OCI-LY1 (cell line): ENCODE measurements around the gene ERICH6.

Source experiments
- H2AFZ ChIP-seq: fragments of 200-600 bp; sonication (generic), shearing (Covaris generic); 2 replicates; pipeline ENCODE4 v1.6.0; 2014; ENCODE audit warnings: antibody characterized with exemption, mild to moderate bottlenecking, low read length
- H3F3A ChIP-seq: fragments of 200-600 bp; sonication (generic), shearing (Covaris generic); 2 replicates; pipeline ENCODE4 v1.6.0; 2014; ENCODE audit warnings: mild to moderate bottlenecking, antibody characterized with exemption, low read length, moderate library complexity; ENCODE audit not compliant: insufficient read depth
- H3K27ac ChIP-seq: fragments of 200-600 bp; sonication (generic); 2 replicates; pipeline ENCODE4 v1.5.1; 2014; ENCODE audit warnings: low read length, mixed run types, mild to moderate bottlenecking, low read depth; ENCODE audit not compliant: poor library complexity, severe bottlenecking
- H3K27me3 ChIP-seq: fragments of 200-600 bp; sonication (generic); 2 replicates; pipeline ENCODE4 v1.6.0; 2014; ENCODE audit warnings: antibody characterized with exemption, mild to moderate bottlenecking, low read length, moderate library complexity; ENCODE audit not compliant: insufficient read depth
- H3K36me3 ChIP-seq: fragments of 200-600 bp; sonication (generic); 2 replicates; pipeline ENCODE4 v1.6.1; 2014; ENCODE audit warnings: mild to moderate bottlenecking, antibody characterized with exemption, low read length, moderate library complexity, mixed read lengths; ENCODE audit not compliant: insufficient read depth
- H3K4me1 ChIP-seq: fragments of 200-600 bp; sonication (generic); 2 replicates; pipeline ENCODE4 v1.5.1; 2014; ENCODE audit warnings: mild to moderate bottlenecking, low read length, moderate library complexity; ENCODE audit not compliant: insufficient read depth, severe bottlenecking
- H3K4me2 ChIP-seq: fragments of 200-600 bp; sonication (generic), shearing (Covaris generic); 2 replicates; pipeline ENCODE4 v1.6.1; 2014; ENCODE audit warnings: low read length
- H3K4me3 ChIP-seq: fragments of 200-600 bp; sonication (generic); 2 replicates; pipeline ENCODE4 v1.5.1; 2014; ENCODE audit warnings: low read length, low read depth, mild to moderate bottlenecking, mixed read lengths; ENCODE audit not compliant: poor library complexity, severe bottlenecking
- H3K79me2 ChIP-seq: fragments of 200-600 bp; shearing (Covaris generic); 2 replicates; pipeline ENCODE4 v1.6.1; 2016; ENCODE audit warnings: mixed run types, low read length, mixed read lengths; ENCODE audit not compliant: insufficient read depth
- H3K9ac ChIP-seq: fragments of 200-600 bp; sonication (generic), shearing (Covaris generic); 2 replicates; pipeline ENCODE4 v1.6.1; 2014; ENCODE audit warnings: mild to moderate bottlenecking, low read length, mixed read lengths
- H3K9me2 ChIP-seq: fragments of 200-600 bp; sonication (generic), shearing (Covaris generic); 2 replicates; pipeline ENCODE4 v1.6.1; 2014; ENCODE audit warnings: low read depth, mild to moderate bottlenecking, low read length, mixed read lengths
- H3K9me3 ChIP-seq: fragments of 200-600 bp; shearing (Covaris generic); 2 replicates; pipeline ENCODE4 v1.6.1; 2014; ENCODE audit warnings: low read length, mixed read lengths
- H4K20me1 ChIP-seq: fragments of 200-600 bp; sonication (generic), shearing (Covaris generic); 2 replicates; pipeline ENCODE4 v1.6.0; 2016; ENCODE audit warnings: mild to moderate bottlenecking, low read length; ENCODE audit not compliant: insufficient read depth
- CTCF ChIP-seq: fragments of 200-600 bp; sonication (generic), shearing (Covaris generic); IDR thresholded peaks from 2 replicates; pipeline ENCODE4 v1.5.1; 2017; ENCODE audit warnings: mild to moderate bottlenecking, antibody characterized with exemption, low read length, moderate library complexity, mixed read lengths
- EZH2 ChIP-seq: fragments of 200-600 bp; sonication (generic), shearing (Covaris generic); IDR thresholded peaks from 2 replicates; pipeline ENCODE4 v1.8.0; 2017; ENCODE audit warnings: borderline replicate concordance, mixed run types, mild to moderate bottlenecking, antibody characterized with exemption, low read length, moderate library complexity, mixed read lengths

Gene ERICH6

DNA sequence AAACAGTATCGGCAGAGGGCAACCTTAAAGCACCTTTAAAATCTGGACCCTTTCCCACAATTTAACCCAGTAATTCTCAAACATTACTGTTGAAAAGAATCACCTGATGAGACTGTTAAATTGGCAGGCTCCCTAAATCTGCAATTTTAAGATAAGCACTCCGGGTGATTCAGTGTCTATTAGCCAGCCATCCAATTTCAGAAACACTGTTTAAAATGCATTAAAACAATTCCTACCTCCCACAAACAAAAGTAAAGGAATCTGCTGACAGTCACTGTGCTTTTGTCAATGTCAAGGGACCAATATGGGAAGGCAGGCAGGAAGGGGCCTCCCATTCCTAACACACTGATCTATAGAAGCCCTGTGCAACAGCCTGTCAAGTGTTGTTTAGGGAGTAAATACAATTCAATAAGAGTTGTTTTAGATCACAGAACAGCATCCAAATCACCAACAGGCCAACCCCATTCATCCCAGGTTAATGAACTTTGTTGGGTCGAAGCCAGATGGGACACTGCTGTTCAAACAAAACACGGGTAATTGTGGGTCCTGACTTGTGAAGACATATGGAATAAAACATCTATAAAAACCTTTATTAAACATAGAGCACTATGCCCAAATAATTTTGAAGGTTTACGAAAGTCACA lies 37.9 kb upstream of the ERICH6 start:
- Histone ChIP-seq H3K36me3 (peaks cover 32% of the 10 kb centered on the region), H3K27me3 (no peaks in the 10 kb centered on the region), H3F3A (no peaks in the 10 kb centered on the region; the same call in 1 of the 2 replicates), H3K79me2 (peaks cover 34% of the 10 kb centered on the region), H2AFZ (no peak overlapping the region), H3K9me2 (no peaks in the 10 kb centered on the region), H3K9ac (no peak overlapping the region), H3K9me3 (no peaks in the 10 kb centered on the region), H4K20me1 (no peaks in the 10 kb centered on the region), H3K27ac (peak overlapping the region; percentile 87), H3K4me3 (no peak overlapping the region), H3K4me2 (no peak overlapping the region), H3K4me1 (peaks cover 86% of the 10 kb centered on the region)
- TF ChIP-seq EZH2 (no peak), CTCF (no peak)

- Histone ChIP-seq H3K4me1 (peaks cover 86% of the 10 kb centered on the region), H3K4me2 (no peak overlapping the region)
Observed at GRCh38 chr3:150740733-150741496, 37.2 kb upstream of the ERICH6 start.

More at GRCh38 chr3:150740733-150741496, 37.2 kb upstream of the ERICH6 start:
- peaks cover 27% of the 10 kb centered on the region for H3K79me2 ChIP-seq
- H3K27me3 ChIP-seq = no peaks in the 10 kb centered on the region
- H3K36me3 ChIP-seq = peaks cover 28% of the 10 kb centered on the region
- peak overlapping the region; percentile 87 for H3K27ac ChIP-seq
- no peaks in the 10 kb centered on the region; the same call in 1 of the 2 replicates for H3F3A ChIP-seq
- H3K9ac ChIP-seq = no peak overlapping the region; the same call in 1 of the 2 replicates
- no peaks in the 10 kb centered on the region for H3K9me2 ChIP-seq
- H3K4me3 ChIP-seq = no peak overlapping the region
- no peak for TF ChIP-seq CTCF
- no peak for TF ChIP-seq EZH2
- H3K9me3 ChIP-seq = no peaks in the 10 kb centered on the region
- H2AFZ ChIP-seq = no peak overlapping the region
- H4K20me1 ChIP-seq = no peaks in the 10 kb centered on the region
